HG03439 (cell line): ENCODE results near the gene MESP1.
"Not testable (repeated sequence)": the region's sequence is repeated elsewhere in the genome, so short reads cannot be mapped to it uniquely, and the experiment has no call there.

Source experiments
- ATAC-seq: cut with Tn5 transposase; IDR thresholded peaks from one replicate; pipeline ENCODE4 v1.9.1; 2021; ENCODE audit warnings: mild to moderate bottlenecking, moderate library complexity; ENCODE audit not compliant: unreplicated experiment

Gene MESP1

GRCh38 chr15:89750560-89751542 is at the start of gene MESP1:
Gene MESP1 (minus strand): TSS chr15:89751249. CDS start chr15:89751231, 18 bp downstream.
- ATAC-seq, result peak; percentile 96

GRCh38 chr15:89799918-89800498 is 49.0 kb upstream of the MESP1 start:
- no peak for ATAC-seq

- no peak for ATAC-seq
These were observed 48.2 kb upstream of the MESP1 start for GRCh38 chr15:89799011-89799911.

GRCh38 chr15:89797678-89798201 is 46.7 kb upstream of the MESP1 start:
- no peak for ATAC-seq

GRCh38 chr15:89795996-89796395 is 44.9 kb upstream of the MESP1 start:
- ATAC-seq, result no peak

- no peak for ATAC-seq
These were observed 43.7 kb upstream of the MESP1 start for GRCh38 chr15:89794627-89795241.

GRCh38 chr15:89792106-89792805 is 41.2 kb upstream of the MESP1 start:
- ATAC-seq, result no peak

- no peak for ATAC-seq
These were observed 39.6 kb upstream of the MESP1 start for GRCh38 chr15:89790661-89791060.

GRCh38 chr15:89790206-89790605 is 39.2 kb upstream of the MESP1 start:
- no peak for ATAC-seq

- ATAC-seq, result not testable (repeated sequence)
These were observed 37.5 kb upstream of the MESP1 start for GRCh38 chr15:89788585-89788984.

- no peak for ATAC-seq
These were observed 36.9 kb upstream of the MESP1 start for GRCh38 chr15:89787944-89788343.

- ATAC-seq, result no peak
These were observed 34.7 kb upstream of the MESP1 start for GRCh38 chr15:89785774-89786140.

- ATAC-seq, result no peak
These were observed 34.2 kb upstream of the MESP1 start for GRCh38 chr15:89785064-89785773.

- no peak for ATAC-seq
These were observed 33.6 kb upstream of the MESP1 start for GRCh38 chr15:89784686-89784960.

GRCh38 chr15:89783861-89784685 is 33.0 kb upstream of the MESP1 start:
- ATAC-seq, result no peak

GRCh38 chr15:89783111-89783860 is 32.2 kb upstream of the MESP1 start:
- no peak for ATAC-seq

GRCh38 chr15:89782619-89782950 is 31.5 kb upstream of the MESP1 start:
- not testable (repeated sequence) for ATAC-seq
